Tibial nerve (tissue), 4 donors: ENCODE measurements around the gene SNX11. TPM values are rescaled to one million over a fixed set of nuclear protein-coding genes. Genes with fewer than 3 reads are reported as not detected.

Experiments used
- DNase-seq, 2 donors: peaks; one replicate each; pipeline ENCODE4 v3.0.0-alpha.2; 2019; ENCODE audit warnings: low spot score in 2 of 2
- H3K27ac ChIP-seq, 4 donors: fragments of 200-600 bp; sonication (generic) in 3 of 4; one replicate each; pipeline ENCODE4 v1.5.1; 2017 to 2019; ENCODE audit warnings: mild to moderate bottlenecking in 1 of 4
- H3K27me3 ChIP-seq, 2 donors: fragments of 200-600 bp; sonication (generic) in 1 of 2; one replicate each; pipeline versions ENCODE4 v1.5.1 to v1.6.0; 2017 to 2019
- H3K36me3 ChIP-seq, 3 donors: fragments of 200-600 bp; sonication (generic); one replicate each; pipeline ENCODE4 v1.5.1; 2018 to 2019
- H3K4me1 ChIP-seq, 4 donors: fragments of 200-600 bp; sonication (generic) in 3 of 4; one replicate each; pipeline ENCODE4 v1.5.1; 2017 to 2019
- H3K4me3 ChIP-seq, 4 donors: fragments of 200-600 bp; sonication (generic) in 3 of 4; one replicate each; pipeline ENCODE4 v1.5.1; 2017 to 2019; ENCODE audit warnings: mild to moderate bottlenecking in 1 of 4, moderate library complexity in 1 of 4
- H3K9me3 ChIP-seq, 4 donors: fragments of 200-600 bp; sonication (generic) in 3 of 4; one replicate each; pipeline ENCODE4 v1.5.1; 2017 to 2019
- EP300 ChIP-seq, 2 donors: sonication (generic); formaldehyde crosslinking; IDR thresholded peaks; one replicate each; pipeline ENCODE4 v1.6.1; 2017; ENCODE audit warnings: antibody characterized with exemption in 2 of 2, mild to moderate bottlenecking in 1 of 2
- POLR2A ChIP-seq, 2 donors: fragments of 450-650 bp; IDR thresholded peaks; one replicate each; pipeline ENCODE4 v1.6.1; 2017; ENCODE audit warnings: antibody characterized with exemption in 2 of 2, mild to moderate bottlenecking in 2 of 2, moderate library complexity in 2 of 2
- WGBS, 2 donors: methylation state at CpG; one replicate each; pipeline ENCODE4 v1.1.5; 2018; 5-methylcytosine and 5-hydroxymethylcytosine counted together
- total RNA-seq, 4 donors: library from RNA; depleted of rRNA; stranded (reverse); fragments of >200 nt; gene quantifications; one replicate each; pipeline ENCODE4 v1.1.0, GENCODE V29; 2016
- TF ChIP-seq, protein P1 (sequence below), 5 experiments: fragments of 200-600 bp in 3 of 5; fragments of 450-650 bp in 2 of 5; sonication (generic) in 3 of 5; IDR thresholded peaks; one replicate each; pipeline ENCODE4 v1.5.1; 2016 to 2019; ENCODE audit warnings: antibody characterized with exemption in 5 of 5, mild to moderate bottlenecking in 3 of 5, moderate library complexity in 2 of 5

Gene SNX11
- total RNA-seq, 4 donors from 2014 or later: 10.0 to 17.2 (median 16.2) TPM

- WGBS, 2 donors: 55 to 63% methylated on average over 4 of the region's 4 CpGs
- H3K4me3 ChIP-seq: no peak overlapping the region
- H3K4me1 ChIP-seq: no peaks in the 10 kb centered on the region
- no peak for DNase-seq
- TF ChIP-seq POLR2A (IDR thresholded peaks at IDR 0.05) (no peak), EP300 (IDR thresholded peaks at IDR 0.05) (no peak)
- TF ChIP-seq, protein P1, sequence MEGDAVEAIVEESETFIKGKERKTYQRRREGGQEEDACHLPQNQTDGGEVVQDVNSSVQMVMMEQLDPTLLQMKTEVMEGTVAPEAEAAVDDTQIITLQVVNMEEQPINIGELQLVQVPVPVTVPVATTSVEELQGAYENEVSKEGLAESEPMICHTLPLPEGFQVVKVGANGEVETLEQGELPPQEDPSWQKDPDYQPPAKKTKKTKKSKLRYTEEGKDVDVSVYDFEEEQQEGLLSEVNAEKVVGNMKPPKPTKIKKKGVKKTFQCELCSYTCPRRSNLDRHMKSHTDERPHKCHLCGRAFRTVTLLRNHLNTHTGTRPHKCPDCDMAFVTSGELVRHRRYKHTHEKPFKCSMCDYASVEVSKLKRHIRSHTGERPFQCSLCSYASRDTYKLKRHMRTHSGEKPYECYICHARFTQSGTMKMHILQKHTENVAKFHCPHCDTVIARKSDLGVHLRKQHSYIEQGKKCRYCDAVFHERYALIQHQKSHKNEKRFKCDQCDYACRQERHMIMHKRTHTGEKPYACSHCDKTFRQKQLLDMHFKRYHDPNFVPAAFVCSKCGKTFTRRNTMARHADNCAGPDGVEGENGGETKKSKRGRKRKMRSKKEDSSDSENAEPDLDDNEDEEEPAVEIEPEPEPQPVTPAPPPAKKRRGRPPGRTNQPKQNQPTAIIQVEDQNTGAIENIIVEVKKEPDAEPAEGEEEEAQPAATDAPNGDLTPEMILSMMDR (IDR thresholded peaks at IDR 0.05): no peak
- H3K9me3 ChIP-seq: no peaks in the 10 kb centered on the region
- peaks cover 0 to 69% of the 10 kb centered on the region in 2 donors for H3K27me3 ChIP-seq
- H3K27ac ChIP-seq: no peak overlapping the region
- no peaks in the 10 kb centered on the region for H3K36me3 ChIP-seq
Measured at GRCh38 chr17:48149787-48150463, 42.4 kb downstream of the SNX11 start.

- Histone ChIP-seq H3K27me3 (peaks cover 0 to 76% of the 10 kb centered on the region in 2 donors), H3K4me1 (no peaks in the 10 kb centered on the region), H3K36me3 (no peaks in the 10 kb centered on the region), H3K4me3 (no peak overlapping the region), H3K9me3 (no peaks in the 10 kb centered on the region), H3K27ac (no peak overlapping the region)
- TF ChIP-seq POLR2A (IDR thresholded peaks at IDR 0.05) (no peak), EP300 (IDR thresholded peaks at IDR 0.05) (no peak)
- TF ChIP-seq, protein P1 (IDR thresholded peaks at IDR 0.05): no peak
- WGBS, 2 donors: 57 to 59% methylated on average over 11 of the region's 11 CpGs
- DNase-seq: no peak
Measured at GRCh38 chr17:48150597-48151001, 43.0 kb downstream of the SNX11 start.

- DNase-seq: no peak
- TF ChIP-seq POLR2A (IDR thresholded peaks at IDR 0.05): no peak
- TF ChIP-seq, protein P1 (IDR thresholded peaks at IDR 0.05): no peak
- TF ChIP-seq EP300 (IDR thresholded peaks at IDR 0.05): no peak
- no peaks in the 10 kb centered on the region for H3K9me3 ChIP-seq
- H3K36me3 ChIP-seq: no peaks in the 10 kb centered on the region
- peaks cover 0 to 82% of the 10 kb centered on the region in 2 donors for H3K27me3 ChIP-seq
- no peaks in the 10 kb centered on the region for H3K4me1 ChIP-seq
- H3K4me3 ChIP-seq: no peak overlapping the region
- H3K27ac ChIP-seq: no peak overlapping the region
- 63 to 76% methylated on average over 3 of the region's 3 CpGs for WGBS, 2 donors
Measured at GRCh38 chr17:48151220-48151619, 43.7 kb downstream of the SNX11 start.

- Histone ChIP-seq H3K36me3 (no peaks in the 10 kb centered on the region), H3K27me3 (peaks cover 0 to 84% of the 10 kb centered on the region in 2 donors), H3K4me3 (no peak overlapping the region), H3K4me1 (no peaks in the 10 kb centered on the region), H3K9me3 (no peaks in the 10 kb centered on the region), H3K27ac (no peak overlapping the region)
- no peak for DNase-seq
- 65 to 70% methylated on average over 4 of the region's 4 CpGs for WGBS, 2 donors
- TF ChIP-seq, protein P1 (IDR thresholded peaks at IDR 0.05): no peak
- TF ChIP-seq POLR2A (IDR thresholded peaks at IDR 0.05) (no peak), EP300 (IDR thresholded peaks at IDR 0.05) (no peak)
Measured at GRCh38 chr17:48152289-48152688, 44.7 kb downstream of the SNX11 start.

GRCh38 chr17:48153691-48154358 is 46.3 kb downstream of the SNX11 start:
- Histone ChIP-seq H3K27ac (no peak overlapping the region), H3K9me3 (no peaks in the 10 kb centered on the region), H3K36me3 (no peaks in the 10 kb centered on the region), H3K4me1 (no peaks in the 10 kb centered on the region), H3K27me3 (peaks cover 0 to 71% of the 10 kb centered on the region in 2 donors), H3K4me3 (no peak overlapping the region)
- TF ChIP-seq EP300 (IDR thresholded peaks at IDR 0.05) (no peak), POLR2A (IDR thresholded peaks at IDR 0.05) (no peak)
- TF ChIP-seq, protein P1 (IDR thresholded peaks at IDR 0.05): peak in 2 of 5 experiments; percentile 24 to 26
- WGBS, 2 donors: 22 to 27% methylated on average over 6 of the region's 6 CpGs
- no peak for DNase-seq
